HG02678 (cell line): ENCODE data around the gene STXBP3.
"Not testable (repeated sequence)": the region's sequence is repeated elsewhere in the genome, so short reads cannot be mapped to it uniquely, and the experiment has no call there.

ENCODE experiments used
- ATAC-seq: cut with Tn5 transposase; IDR thresholded peaks from one replicate; pipeline ENCODE4 v1.9.1; 2021; ENCODE audit warnings: mild to moderate bottlenecking, moderate library complexity; ENCODE audit not compliant: unreplicated experiment

STXBP3 gene

GRCh38 chr1:108746382-108747170 is at the start of gene STXBP3:
Gene STXBP3, plus strand, starts transcription at chr1:108746674. Its CDS starts 64 bp downstream, at chr1:108746738.
- ATAC-seq: peak; percentile 90

GRCh38 chr1:108699375-108700332 is 46.8 kb upstream of the STXBP3 start:
- no peak for ATAC-seq

- no peak for ATAC-seq
Observed at GRCh38 chr1:108701176-108701849, 45.2 kb upstream of the STXBP3 start.

GRCh38 chr1:108702109-108702508 is 44.4 kb upstream of the STXBP3 start:
- ATAC-seq: not testable (repeated sequence)

- no peak for ATAC-seq
Observed at GRCh38 chr1:108703939-108704338, 42.5 kb upstream of the STXBP3 start.

GRCh38 chr1:108704496-108704895 is 42.0 kb upstream of the STXBP3 start:
- no peak for ATAC-seq

GRCh38 chr1:108706643-108707042 is 39.8 kb upstream of the STXBP3 start:
- no peak for ATAC-seq

GRCh38 chr1:108708691-108709660 is 37.5 kb upstream of the STXBP3 start:
- ATAC-seq: no peak

GRCh38 chr1:108712606-108713150 is 33.8 kb upstream of the STXBP3 start, which contains the start of gene FNDC7:
Gene FNDC7, plus strand, starts transcription at chr1:108712908. Its CDS starts 26 bp downstream, at chr1:108712934.
- ATAC-seq: no peak

GRCh38 chr1:108715932-108716331 is 30.5 kb upstream of the STXBP3 start:
- no peak for ATAC-seq

GRCh38 chr1:108716437-108717230 is 29.8 kb upstream of the STXBP3 start:
- ATAC-seq: no peak

GRCh38 chr1:108717774-108718316 is 28.6 kb upstream of the STXBP3 start:
- no peak for ATAC-seq

GRCh38 chr1:108718927-108719655 is 27.4 kb upstream of the STXBP3 start:
- ATAC-seq: no peak

GRCh38 chr1:108719656-108720435 is 26.6 kb upstream of the STXBP3 start:
- no peak for ATAC-seq

- ATAC-seq: no peak
Observed at GRCh38 chr1:108722292-108722691, 24.2 kb upstream of the STXBP3 start.

- no peak for ATAC-seq
Observed at GRCh38 chr1:108725906-108726305, 20.6 kb upstream of the STXBP3 start.

- no peak for ATAC-seq
Observed at GRCh38 chr1:108728327-108728923, 18.0 kb upstream of the STXBP3 start.
